Activated CD4-positive, alpha-beta T cell treated with anti-CD3 and anti-CD28 coated beads, Interleukin-2, amount 10 ng/mL, durations not matched to agents 7 days and 5 days (primary cell): ENCODE results near the gene FHL5. TPM values are rescaled to one million over a fixed set of nuclear protein-coding genes. Genes with fewer than 3 reads are reported as not detected.

Experiments used
- CTCF ChIA-PET: fragments of 350-600 bp; sonication (Branson Sonifier 250); formaldehyde crosslinking; loops from one replicate; lab custom pipeline; 2021; ENCODE audit warnings: antibody characterized with exemption; lab: Charles Lee
- POLR2A ChIA-PET: fragments of 350-600 bp; sonication (Branson Sonifier 250); formaldehyde crosslinking; loops from one replicate; lab custom pipeline; 2021; ENCODE audit warnings: antibody characterized with exemption; lab: Charles Lee
- DNase-seq: peaks from one replicate; pipeline ENCODE4 v3.0.0-alpha.2; 2020
- H3K27ac Mint-ChIP-seq: one replicate; pipeline ENCODE4 v1.8.0; 2021; ENCODE audit warnings: mild to moderate bottlenecking, moderate library complexity, mixed read lengths
- H3K27me3 Mint-ChIP-seq: one replicate; pipeline ENCODE4 v1.8.0; 2021; ENCODE audit warnings: mixed read lengths
- H3K36me3 Mint-ChIP-seq: one replicate; pipeline ENCODE4 v1.8.0; 2021; ENCODE audit warnings: low read depth, mixed read lengths
- H3K4me1 Mint-ChIP-seq: one replicate; pipeline ENCODE4 v1.8.0; 2021; ENCODE audit warnings: mixed read lengths
- H3K4me3 Mint-ChIP-seq: one replicate; pipeline ENCODE4 v1.8.0; 2021; ENCODE audit warnings: mild to moderate bottlenecking, moderate library complexity, mixed read lengths
- H3K9me3 Mint-ChIP-seq: one replicate; pipeline ENCODE4 v1.8.0; 2021; ENCODE audit warnings: mixed read lengths
- total RNA-seq, 2 experiments: library from RNA; stranded (reverse); gene quantifications; one replicate each; pipeline ENCODE4 v1.2.3, GENCODE V29; 2021

Gene FHL5
- not detected for total RNA-seq

GRCh38 chr6:96562886-96563285, at the start of gene FHL5:
Gene FHL5, plus strand, starts transcription at chr6:96563128. Its CDS starts 40,486 bp downstream, at chr6:96603614.
- H3K9me3 Mint-ChIP-seq = no peaks in the 10 kb centered on the region
- no peaks in the 10 kb centered on the region for H3K36me3 Mint-ChIP-seq
- CTCF ChIA-PET = no interaction called here
- peaks cover 24% of the 10 kb centered on the region for H3K27me3 Mint-ChIP-seq
- H3K4me3 Mint-ChIP-seq = no peak within 1 kb of the TSS
- no peak within 1 kb of the TSS for H3K27ac Mint-ChIP-seq
- DNase-seq = no peak
- no peaks in the 10 kb centered on the region for H3K4me1 Mint-ChIP-seq
- POLR2A ChIA-PET = no interaction called here

GRCh38 chr6:96520171-96521115, 42.5 kb upstream of the FHL5 start:
- no peak for DNase-seq
- ChIA-PET CTCF (interaction anchor here (2.7 kb wide), 1 partner anchor 21 kb away, joined by 7 read pairs; no protein-coding TSS in a partner anchor), POLR2A (no interaction called here)

GRCh38 chr6:96521306-96521643, 41.7 kb upstream of the FHL5 start:
- CTCF ChIA-PET = no interaction called here

More at GRCh38 chr6:96520171-96521115, 42.5 kb upstream of the FHL5 start:
- Mint-ChIP-seq H3K36me3 (peaks cover 6% of the 10 kb centered on the region), H3K4me3 (peak overlapping the region; percentile 99), H3K27ac (peak overlapping the region; percentile 100), H3K9me3 (no peaks in the 10 kb centered on the region), H3K4me1 (peaks cover 16% of the 10 kb centered on the region), H3K27me3 (no peaks in the 10 kb centered on the region)

GRCh38 chr6:96521644-96522464, 41.1 kb upstream of the FHL5 start, which contains the start of gene UFL1:
Gene UFL1, plus strand, starts transcription at chr6:96521806. Its CDS starts 68 bp downstream, at chr6:96521874.
- Mint-ChIP-seq H3K27me3 (no peaks in the 10 kb centered on the region), H3K4me1 (peaks cover 19% of the 10 kb centered on the region)
- DNase-seq = peak; percentile 94

More at GRCh38 chr6:96521306-96521643, 41.7 kb upstream of the FHL5 start:
- peaks cover 17% of the 10 kb centered on the region for H3K4me1 Mint-ChIP-seq
- H3K27me3 Mint-ChIP-seq = no peaks in the 10 kb centered on the region
- DNase-seq = no peak
- POLR2A ChIA-PET = no interaction called here
- H3K27ac Mint-ChIP-seq = peak overlapping the region; percentile 100
- H3K9me3 Mint-ChIP-seq = no peaks in the 10 kb centered on the region
- peaks cover 10% of the 10 kb centered on the region for H3K36me3 Mint-ChIP-seq
- peak overlapping the region; percentile 99 for H3K4me3 Mint-ChIP-seq

GRCh38 chr6:96522465-96523009, 40.4 kb upstream of the FHL5 start:
- H3K36me3 Mint-ChIP-seq = peaks cover 21% of the 10 kb centered on the region
- DNase-seq = peak; percentile 35
- H3K9me3 Mint-ChIP-seq = no peaks in the 10 kb centered on the region
- H3K4me1 Mint-ChIP-seq = peaks cover 19% of the 10 kb centered on the region
- CTCF ChIA-PET = interaction anchor here (0.6 kb wide), 1 partner anchor 12 kb away, joined by 4 read pairs; no protein-coding TSS in a partner anchor
- POLR2A ChIA-PET = no interaction called here
- no peaks in the 10 kb centered on the region for H3K27me3 Mint-ChIP-seq
- H3K4me3 Mint-ChIP-seq = peak overlapping the region; percentile 99
- H3K27ac Mint-ChIP-seq = peak overlapping the region; percentile 100

More at GRCh38 chr6:96521644-96522464, 41.1 kb upstream of the FHL5 start, which contains the start of gene UFL1:
- H3K9me3 Mint-ChIP-seq = no peaks in the 10 kb centered on the region
- POLR2A ChIA-PET = no interaction called here
- H3K4me3 Mint-ChIP-seq = peak within 1 kb of the TSS; percentile 99
- H3K27ac Mint-ChIP-seq = peak within 1 kb of the TSS; percentile 100
- peaks cover 16% of the 10 kb centered on the region for H3K36me3 Mint-ChIP-seq
- CTCF ChIA-PET = no interaction called here

GRCh38 chr6:96528193-96528592, 34.7 kb upstream of the FHL5 start:
- no peak for DNase-seq
- Mint-ChIP-seq H3K9me3 (no peaks in the 10 kb centered on the region), H3K4me3 (no peak overlapping the region), H3K4me1 (peaks cover 19% of the 10 kb centered on the region), H3K27me3 (no peaks in the 10 kb centered on the region), H3K36me3 (peaks cover 61% of the 10 kb centered on the region), H3K27ac (no peak overlapping the region)
- POLR2A ChIA-PET = interaction anchor here (0.6 kb wide), 1 partner anchor 24 kb away, joined by 11 read pairs; no protein-coding TSS in a partner anchor
- CTCF ChIA-PET = no interaction called here

- H3K27ac Mint-ChIP-seq = no peak overlapping the region
- ChIA-PET POLR2A (interaction anchor here (0.6 kb wide), 1 partner anchor 60 kb away, joined by 3 read pairs; no protein-coding TSS in a partner anchor), CTCF (no interaction called here)
- peaks cover 16% of the 10 kb centered on the region for H3K4me1 Mint-ChIP-seq
- no peak for DNase-seq
- no peaks in the 10 kb centered on the region for H3K27me3 Mint-ChIP-seq
- no peak overlapping the region for H3K4me3 Mint-ChIP-seq
- H3K36me3 Mint-ChIP-seq = peaks cover 52% of the 10 kb centered on the region
- no peaks in the 10 kb centered on the region for H3K9me3 Mint-ChIP-seq
These were observed 30.5 kb upstream of the FHL5 start for GRCh38 chr6:96532399-96532798.

GRCh38 chr6:96537726-96538125, 25.2 kb upstream of the FHL5 start:
- no peak overlapping the region for H3K4me3 Mint-ChIP-seq
- CTCF ChIA-PET = no interaction called here
- POLR2A ChIA-PET = no interaction called here
- H3K9me3 Mint-ChIP-seq = no peaks in the 10 kb centered on the region
- no peak overlapping the region for H3K27ac Mint-ChIP-seq
- H3K27me3 Mint-ChIP-seq = no peaks in the 10 kb centered on the region
- DNase-seq = no peak
- H3K4me1 Mint-ChIP-seq = peaks cover 2% of the 10 kb centered on the region
- peaks cover 32% of the 10 kb centered on the region for H3K36me3 Mint-ChIP-seq

- peaks cover 44% of the 10 kb centered on the region for H3K36me3 Mint-ChIP-seq
- ChIA-PET CTCF (interaction anchor here (0.6 kb wide), 1 partner anchor 178 kb away, joined by 3 read pairs; no protein-coding TSS in a partner anchor), POLR2A (no interaction called here)
- DNase-seq = peak; percentile 30
- no peak overlapping the region for H3K4me3 Mint-ChIP-seq
- no peaks in the 10 kb centered on the region for H3K9me3 Mint-ChIP-seq
- no peak overlapping the region for H3K27ac Mint-ChIP-seq
- no peaks in the 10 kb centered on the region for H3K4me1 Mint-ChIP-seq
- no peaks in the 10 kb centered on the region for H3K27me3 Mint-ChIP-seq
These were observed 20.2 kb upstream of the FHL5 start for GRCh38 chr6:96542702-96543101.

GRCh38 chr6:96545882-96546281, 17.0 kb upstream of the FHL5 start:
- Mint-ChIP-seq H3K36me3 (peaks cover 44% of the 10 kb centered on the region), H3K27ac (no peak overlapping the region), H3K9me3 (no peaks in the 10 kb centered on the region), H3K27me3 (no peaks in the 10 kb centered on the region), H3K4me1 (no peaks in the 10 kb centered on the region), H3K4me3 (no peak overlapping the region)
- POLR2A ChIA-PET = no interaction called here
- CTCF ChIA-PET = interaction anchor here (0.6 to 1.0 kb wide), 3 partner anchors 22 to 720 kb away, joined by 3 read pairs; no protein-coding TSS in a partner anchor
- DNase-seq = no peak

- Mint-ChIP-seq H3K36me3 (peaks cover 50% of the 10 kb centered on the region), H3K9me3 (no peaks in the 10 kb centered on the region)
- CTCF ChIA-PET = no interaction called here
These were observed 15.3 kb upstream of the FHL5 start for GRCh38 chr6:96547654-96548053.

GRCh38 chr6:96554558-96554957, 8.4 kb upstream of the FHL5 start:
- Mint-ChIP-seq H3K4me1 (no peaks in the 10 kb centered on the region), H3K9me3 (no peaks in the 10 kb centered on the region), H3K36me3 (peaks cover 44% of the 10 kb centered on the region), H3K27me3 (no peaks in the 10 kb centered on the region), H3K4me3 (no peak overlapping the region), H3K27ac (no peak overlapping the region)
- ChIA-PET CTCF (no interaction called here), POLR2A (no interaction called here)
- no peak for DNase-seq

More at GRCh38 chr6:96547654-96548053, 15.3 kb upstream of the FHL5 start:
- POLR2A ChIA-PET = no interaction called here
- Mint-ChIP-seq H3K4me3 (no peak overlapping the region), H3K4me1 (no peaks in the 10 kb centered on the region), H3K27ac (no peak overlapping the region), H3K27me3 (no peaks in the 10 kb centered on the region)
- no peak for DNase-seq
